HG02642 (cell line): ENCODE measurements around the gene NR1D2.

Experiments
- ATAC-seq: cut with Tn5 transposase; IDR thresholded peaks from one replicate; pipeline ENCODE4 v1.9.1; 2021; ENCODE audit warnings: mild to moderate bottlenecking; ENCODE audit not compliant: unreplicated experiment, poor library complexity

The NR1D2 gene

DNA sequence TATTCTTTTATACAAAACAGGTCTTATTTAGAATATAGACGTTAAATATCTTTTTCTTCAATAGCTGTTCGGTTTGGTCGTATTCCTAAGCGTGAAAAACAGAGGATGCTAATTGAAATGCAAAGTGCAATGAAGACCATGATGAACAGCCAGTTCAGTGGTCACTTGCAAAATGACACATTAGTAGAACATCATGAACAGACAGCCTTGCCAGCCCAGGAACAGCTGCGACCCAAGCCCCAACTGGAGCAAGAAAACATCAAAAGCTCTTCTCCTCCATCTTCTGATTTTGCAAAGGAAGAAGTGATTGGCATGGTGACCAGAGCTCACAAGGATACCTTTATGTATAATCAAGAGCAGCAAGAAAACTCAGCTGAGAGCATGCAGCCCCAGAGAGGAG is 16.8 kb downstream of the NR1D2 start:
- ATAC-seq, result no peak

DNA sequence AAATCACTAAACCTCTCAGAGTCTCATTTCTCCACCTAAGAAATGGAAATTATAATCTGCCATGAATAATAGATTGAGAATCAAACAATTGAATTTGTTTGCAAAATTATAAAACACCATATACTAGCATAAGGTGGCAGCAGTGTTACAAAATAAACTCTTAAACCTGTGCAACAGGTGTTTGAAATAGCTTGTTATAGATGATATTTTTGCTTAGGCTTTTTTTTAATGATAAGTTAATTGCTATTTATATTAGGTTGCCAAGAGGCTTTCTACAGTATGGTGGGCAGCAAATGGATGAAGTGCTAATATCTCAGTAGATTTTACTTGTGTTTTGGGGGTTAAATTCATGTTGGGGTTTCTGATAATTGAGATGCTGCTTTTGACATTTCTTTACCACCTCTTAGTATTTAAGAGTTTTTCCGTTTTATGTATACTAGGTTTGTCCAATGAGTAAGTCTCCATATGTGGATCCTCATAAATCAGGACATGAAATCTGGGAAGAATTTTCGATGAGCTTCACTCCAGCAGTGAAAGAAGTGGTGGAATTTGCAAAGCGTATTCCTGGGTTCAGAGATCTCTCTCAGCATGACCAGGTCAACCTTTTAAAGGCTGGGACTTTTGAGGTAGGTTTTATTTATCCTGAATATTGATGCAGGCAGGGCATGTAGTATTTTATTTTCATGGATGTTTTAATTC is 19.6 kb downstream of the NR1D2 start:
- ATAC-seq, result no peak

DNA sequence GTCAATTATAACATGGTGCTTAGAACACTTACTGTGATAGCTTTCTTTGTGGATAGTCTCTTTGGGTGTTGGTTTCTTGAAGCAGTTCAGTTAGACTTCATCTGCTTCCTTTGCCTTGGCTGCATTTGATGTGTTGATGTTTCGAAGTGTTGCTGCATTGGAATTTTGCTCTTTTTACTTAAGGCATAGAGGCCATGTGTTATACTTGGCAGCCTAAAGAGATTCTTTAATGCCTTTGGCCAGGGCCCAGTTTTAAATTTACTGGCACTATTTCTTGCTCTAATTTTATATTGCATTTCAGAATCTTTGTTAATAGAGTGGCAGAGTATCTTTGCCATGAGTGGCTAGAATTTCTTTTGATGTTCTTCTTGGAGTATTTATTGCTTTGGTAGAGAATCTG is 21.2 kb downstream of the NR1D2 start:
- no peak for ATAC-seq

DNA sequence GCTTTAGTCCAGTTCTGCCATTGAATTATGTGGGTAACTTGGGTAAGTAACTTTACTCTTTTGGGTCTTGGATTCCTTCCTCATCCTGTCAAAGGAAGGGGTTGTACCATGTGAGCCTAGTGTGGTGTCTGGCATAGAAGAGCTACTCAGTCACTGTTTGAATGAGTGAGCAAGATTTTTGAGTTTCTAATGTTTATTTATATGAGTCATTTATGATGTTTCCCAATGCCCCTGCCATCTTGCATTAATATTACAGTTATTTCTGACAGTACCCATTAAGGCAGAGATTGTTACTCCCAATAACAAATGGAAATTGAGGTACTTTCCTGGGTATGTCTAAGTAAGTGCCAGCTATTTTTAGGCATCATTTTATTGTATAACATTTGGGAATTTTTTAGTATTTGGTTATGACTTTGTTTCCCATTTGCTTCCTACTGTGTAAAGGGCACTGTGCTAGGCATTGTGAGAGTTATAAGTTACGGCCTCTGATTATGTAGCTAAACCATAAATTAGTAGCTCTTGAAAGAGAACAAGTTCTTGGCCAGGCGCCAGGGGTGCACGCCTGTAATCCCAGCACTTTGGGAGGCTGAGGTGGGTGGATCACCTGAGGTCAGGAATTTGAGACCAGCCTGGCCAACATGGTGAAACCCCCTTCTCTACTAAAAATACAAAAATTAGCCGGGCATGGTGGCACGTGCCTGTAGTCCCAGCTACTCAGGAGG is 23.5 kb downstream of the NR1D2 start:
- no peak for ATAC-seq

DNA sequence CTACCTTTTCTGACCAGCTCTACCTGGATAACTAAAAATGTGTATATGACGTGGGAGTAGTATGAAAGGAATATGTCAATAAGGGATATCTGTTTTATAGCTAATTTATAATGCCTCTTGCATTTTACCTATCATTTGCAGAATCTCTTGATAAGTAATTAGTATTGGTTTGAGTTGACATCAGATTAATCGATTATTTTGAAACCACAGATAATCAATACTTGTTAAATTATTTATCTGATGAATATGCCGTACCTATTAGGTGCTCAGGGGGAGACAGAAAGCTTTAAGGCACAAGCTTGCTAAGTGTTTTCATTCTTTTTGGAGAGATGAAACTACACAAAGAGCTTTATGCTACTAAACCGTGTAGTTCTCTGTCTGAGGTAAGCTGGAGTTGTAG is 24.3 kb downstream of the NR1D2 start:
- no peak for ATAC-seq

DNA sequence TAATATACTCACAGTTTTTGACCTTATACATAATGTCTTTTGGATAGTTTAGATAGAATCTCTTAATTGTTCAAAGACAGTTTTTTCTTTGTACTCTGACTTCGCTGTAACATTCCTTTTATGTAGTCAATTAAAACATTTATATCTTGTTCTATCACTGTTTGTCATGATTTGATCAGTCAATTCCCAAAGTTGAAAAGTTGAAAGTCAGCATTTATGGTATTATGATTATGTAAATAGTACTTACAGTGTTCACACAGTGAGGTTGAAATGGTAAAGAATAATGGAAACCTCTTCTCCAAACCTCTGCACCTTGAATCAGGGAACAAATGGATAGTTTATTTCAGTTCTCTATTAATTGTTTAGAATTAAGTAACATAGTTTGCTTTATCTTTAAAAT is 26.6 kb downstream of the NR1D2 start:
- ATAC-seq, result no peak

DNA sequence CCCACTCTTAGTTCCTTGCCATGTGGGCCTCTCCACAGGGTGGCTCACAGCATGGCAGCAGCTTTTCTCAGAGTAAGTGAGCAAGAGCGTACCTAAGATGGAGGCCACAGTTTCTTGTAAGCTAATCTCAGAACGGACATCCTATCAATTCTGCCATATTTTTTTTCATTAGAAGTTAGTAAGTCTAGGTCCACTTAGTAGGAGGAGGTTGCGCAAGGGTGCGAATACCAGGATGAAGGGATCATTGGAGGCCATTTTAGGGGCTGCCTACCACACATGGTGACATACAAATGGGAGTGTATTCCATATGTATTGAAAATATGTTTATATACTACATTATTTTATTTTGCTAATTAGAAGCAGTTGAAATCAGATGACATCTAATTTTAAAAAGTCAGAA is 31.5 kb downstream of the NR1D2 start:
- ATAC-seq, result no peak

DNA sequence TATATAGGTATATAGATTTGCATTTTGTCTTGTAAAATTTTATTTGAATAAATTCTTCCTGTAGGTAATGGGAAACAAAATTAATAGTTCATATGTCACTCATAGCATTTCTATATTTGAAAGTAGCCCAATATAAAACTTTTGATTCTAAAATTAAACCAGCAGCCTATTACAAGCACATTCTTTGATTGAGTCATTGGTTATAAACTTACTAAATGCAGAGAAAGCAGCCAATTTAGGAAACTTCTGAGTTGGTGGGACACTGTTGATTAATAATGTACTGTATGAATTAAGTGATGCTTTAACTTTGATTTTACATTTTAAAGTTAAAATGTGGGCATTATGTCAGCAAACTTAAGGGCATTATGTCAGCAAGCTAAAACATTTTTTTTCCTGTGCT is 34.5 kb downstream of the NR1D2 start:
- ATAC-seq, result no peak

DNA sequence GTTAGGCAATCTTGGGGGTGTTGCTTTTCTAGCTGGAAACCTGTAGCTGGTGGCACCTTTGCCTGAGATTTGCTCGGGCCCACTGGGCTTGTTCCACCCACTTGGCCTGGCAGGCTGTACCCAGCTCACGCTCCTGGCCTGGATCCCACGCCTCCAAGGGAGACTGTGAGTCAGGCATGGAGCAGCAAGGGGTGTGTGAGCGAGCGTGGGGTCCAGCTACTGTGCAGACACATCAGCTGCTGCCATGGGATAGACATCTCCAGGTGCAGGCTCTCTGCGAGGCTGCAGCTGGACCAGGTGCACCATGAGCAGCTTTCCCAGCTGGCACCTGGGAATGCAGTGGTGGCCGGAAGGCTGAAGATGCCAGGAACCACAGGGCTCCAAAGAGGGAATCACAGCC is 36.0 kb downstream of the NR1D2 start:
- no peak for ATAC-seq

DNA sequence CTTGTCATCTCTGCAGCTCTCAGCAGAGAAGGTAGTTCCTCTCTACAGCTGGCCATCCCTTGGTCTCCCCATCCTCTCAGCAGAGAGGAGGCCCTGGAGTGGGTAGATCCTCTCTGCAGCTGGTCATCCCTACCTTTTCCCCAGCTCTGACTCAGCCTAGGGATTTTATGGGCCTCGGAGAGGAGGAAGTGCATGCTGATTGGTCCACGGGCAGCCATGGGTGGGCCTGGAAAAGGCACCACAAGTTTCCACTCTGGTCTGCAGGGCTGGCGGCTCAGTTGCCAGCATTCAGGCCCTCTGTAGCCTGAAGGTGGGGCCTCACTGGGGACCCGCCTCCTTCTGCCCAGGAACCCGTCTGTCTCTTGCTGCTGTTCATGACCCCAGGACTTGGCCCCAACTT is 36.9 kb downstream of the NR1D2 start:
- ATAC-seq, result no peak

DNA sequence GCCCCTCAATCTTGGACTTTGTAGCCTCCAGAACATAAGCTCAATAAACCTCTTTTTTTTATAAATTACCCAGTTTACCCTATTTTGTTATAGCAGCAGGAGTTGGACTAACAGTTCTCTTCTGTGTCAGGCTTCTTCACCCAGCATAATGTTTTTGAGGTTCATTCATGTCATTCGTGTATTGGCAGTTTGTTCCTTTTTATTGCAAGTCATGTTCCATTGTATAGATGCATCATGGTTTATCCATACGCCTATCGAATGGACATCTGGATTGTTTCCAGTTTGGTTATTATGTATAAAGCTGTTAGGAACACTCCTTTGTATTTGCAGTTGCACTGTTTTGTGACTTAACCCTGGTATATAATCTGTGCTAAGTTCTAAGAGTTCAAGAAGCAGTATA is 39.8 kb downstream of the NR1D2 start:
- no peak for ATAC-seq

DNA sequence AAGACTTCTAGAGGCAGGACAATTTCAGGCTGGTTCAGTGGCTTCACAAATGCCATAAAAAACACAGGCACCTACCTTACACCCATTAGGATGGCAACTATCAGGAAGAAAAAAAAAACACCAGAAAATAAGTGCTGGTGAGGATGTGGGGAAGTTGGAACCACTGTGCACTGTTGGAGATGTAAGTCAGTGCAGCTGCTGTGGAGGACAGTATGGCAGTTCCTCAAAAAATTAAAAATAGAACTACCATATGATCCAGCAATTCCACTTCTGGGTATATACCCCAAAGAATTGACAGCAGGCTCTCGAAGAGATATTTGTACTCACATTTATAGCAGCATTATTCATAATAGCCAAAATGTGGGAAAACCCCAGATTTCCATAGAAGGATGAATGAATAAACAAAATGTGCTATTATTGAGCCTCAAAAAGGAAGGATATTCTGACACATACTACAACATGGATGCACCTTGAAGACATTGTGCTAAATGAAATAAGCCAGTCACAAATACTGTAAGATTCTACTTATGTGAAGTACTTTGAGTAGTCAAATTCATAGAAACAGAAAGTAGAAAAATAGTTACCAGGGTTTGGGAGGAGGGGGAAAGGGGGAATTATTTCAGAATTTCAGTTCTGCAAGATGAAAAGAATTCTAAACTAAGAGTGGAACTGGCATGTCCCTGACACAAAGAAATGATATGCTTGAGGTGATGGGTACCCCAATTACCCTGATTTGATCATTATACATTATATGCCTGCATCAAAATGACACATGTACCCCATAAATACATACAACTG is 40.9 kb downstream of the NR1D2 start:
- peak; percentile 44 for ATAC-seq

DNA sequence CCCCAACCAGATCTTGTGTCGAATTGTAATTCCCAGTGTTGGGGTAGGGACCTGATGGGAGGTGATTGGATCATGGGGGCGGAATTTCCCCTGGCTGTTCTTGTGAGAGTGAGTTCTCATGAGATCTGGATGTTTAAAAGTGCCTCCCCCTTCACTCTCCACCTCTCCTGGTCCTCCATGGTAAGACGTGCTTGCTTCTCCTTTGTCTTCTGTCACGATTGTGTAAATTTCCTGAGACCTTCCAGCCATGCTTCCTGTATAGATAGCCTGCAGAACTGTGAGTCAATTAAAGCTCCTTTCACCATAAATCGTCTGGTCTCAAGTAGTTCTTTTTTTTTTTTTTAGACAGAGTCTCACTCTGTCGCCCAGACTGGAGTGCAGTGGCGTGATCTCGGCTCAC is 42.3 kb downstream of the NR1D2 start:
- no peak for ATAC-seq

DNA sequence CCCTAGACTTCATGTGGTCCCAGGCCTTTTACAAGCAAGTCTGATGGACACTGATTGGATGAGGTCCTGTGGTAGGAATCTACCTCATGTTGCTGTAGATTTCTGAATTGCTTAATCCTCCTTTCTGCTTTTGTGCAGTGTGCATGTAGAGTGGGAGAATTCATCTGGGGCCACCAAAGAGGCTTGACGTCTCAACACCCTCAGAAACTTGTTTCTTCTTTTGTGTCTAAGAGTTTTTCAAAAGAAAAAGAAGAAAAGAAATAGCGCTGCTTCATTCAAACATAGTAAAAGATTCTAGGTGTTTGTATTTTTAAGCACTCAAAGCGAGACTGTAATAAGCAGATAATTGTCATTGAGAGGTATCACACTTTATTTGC is 46.2 kb downstream of the NR1D2 start:
- no peak for ATAC-seq

DNA sequence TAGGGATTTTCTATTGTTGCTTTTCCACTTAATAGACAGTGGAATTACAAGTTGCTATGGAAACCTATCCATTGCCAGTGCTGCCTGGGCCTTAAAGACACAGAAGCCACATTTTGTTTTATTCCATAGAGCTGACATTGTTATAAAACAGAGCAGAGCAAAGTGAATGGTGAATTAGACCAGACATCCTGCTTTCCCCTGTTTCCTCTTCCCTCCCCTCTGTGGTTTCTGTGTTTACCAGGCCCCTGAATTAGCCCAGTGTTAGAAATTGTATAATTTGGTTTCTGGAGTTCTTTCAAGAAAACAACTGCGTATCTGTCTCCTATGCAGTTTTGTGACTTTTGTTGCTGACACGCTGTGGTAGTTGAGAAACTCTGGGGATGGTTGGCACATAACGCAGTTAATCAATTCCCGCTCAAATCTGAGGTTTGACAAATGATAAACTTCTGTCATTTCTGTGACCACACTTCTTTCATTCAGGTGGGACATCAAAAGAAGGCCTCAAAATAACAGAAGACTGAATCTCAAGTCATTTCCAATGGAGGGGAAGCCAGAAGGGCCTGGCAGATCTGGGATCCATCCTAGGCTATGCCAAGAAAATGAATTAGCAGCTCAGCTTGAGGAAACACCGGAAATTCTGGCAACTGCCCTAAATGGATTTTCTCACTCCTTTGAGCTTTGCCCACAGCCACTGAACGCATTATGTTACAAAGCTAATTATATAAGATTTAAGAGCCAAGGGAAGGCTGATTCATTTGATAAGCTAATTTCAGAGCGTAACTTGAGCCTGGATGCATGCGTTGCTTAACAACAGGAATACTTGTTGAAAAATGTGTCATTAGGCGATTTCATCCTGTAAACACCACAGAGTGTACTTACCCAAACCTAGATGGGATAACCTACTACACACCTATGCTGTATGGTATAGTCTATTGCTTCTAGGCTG is 46.9 kb downstream of the NR1D2 start:
- no peak for ATAC-seq

DNA sequence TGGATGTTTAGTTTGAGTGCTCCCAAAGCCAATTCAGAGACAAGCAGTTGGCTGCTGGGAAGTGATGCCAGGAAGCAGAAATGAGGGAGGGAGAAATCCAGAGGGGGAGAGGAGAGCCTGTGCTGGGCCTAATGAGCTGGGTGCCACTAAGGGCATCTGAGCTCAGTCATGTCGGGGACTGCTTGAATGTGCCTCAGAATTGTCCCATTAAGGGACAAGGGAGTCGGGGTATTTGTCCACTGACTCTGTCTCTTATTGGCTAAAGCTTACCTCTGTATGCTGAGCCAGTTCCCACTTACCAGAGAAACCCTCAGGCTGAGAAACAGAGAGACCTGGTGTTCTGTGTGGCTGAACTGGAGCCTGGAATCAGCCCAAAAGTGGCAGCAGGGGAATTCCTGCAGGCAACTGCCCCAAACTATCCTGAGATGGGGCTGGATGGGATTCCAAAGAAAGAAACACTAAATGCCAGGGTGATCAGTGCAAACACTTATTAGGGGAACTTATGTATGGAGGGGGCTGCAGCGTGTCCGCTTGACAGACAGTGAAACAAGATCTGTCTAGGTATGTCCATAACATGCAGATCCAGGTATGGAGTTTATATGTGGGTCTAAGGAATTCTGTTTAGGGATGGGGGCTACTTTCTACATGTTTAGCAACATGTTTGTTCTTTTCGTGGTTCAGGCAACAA is 48.6 kb downstream of the NR1D2 start:
- ATAC-seq, result no peak

DNA sequence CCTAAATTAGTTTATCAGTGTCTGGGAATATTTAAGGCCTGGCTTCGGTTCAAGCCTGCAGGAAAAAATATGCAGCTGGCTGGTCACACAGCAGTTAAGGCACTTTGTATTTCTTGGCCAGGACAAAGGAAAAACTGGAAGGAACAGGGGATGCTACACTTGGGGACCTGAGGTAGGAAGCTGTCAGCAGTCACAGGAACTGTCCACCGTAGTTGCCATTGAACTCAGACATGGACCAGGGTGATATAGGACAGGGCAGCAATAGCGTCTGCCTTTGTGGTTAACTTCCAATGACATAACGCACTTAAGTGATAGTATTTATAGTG is 49.1 kb downstream of the NR1D2 start:
- no peak for ATAC-seq

DNA sequence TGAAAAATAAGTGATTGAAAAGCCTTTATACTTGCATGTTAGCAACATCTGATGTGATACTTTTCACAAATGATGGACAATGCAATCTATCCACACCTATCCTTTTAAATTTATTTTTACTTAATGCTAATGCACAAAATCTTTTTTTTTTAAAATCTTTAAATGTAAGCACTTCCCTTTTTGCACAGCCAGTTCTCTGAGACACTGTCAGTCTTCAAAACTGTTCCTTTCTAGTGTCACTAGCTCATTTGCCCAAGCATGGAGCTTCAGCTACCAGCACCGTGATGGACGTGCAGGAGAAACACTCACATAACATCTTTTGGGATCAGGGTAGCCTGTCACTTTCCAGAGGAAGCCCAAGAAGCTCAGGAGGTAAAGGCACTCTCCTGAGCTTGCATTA is 50.1 kb downstream of the NR1D2 start:
- no peak for ATAC-seq

DNA sequence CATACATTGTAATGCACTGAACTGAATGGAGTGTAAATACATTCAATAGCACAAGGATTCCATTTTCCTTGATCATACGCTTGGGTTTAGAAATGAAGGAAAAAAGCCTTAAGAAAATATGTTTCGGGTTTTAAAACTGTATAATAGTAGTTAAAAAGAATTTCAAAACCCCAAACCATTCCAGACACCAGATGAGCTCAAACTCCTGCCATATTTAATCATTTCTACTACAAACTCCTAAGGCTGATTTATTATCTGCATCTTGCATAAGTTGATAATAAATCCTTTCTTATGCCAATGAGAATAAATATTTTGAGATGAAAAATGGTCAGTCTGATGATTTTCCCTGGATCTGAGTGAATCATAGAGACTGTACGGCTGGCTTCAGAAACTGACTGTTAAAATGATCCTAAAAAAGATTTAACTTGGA is 51.0 kb downstream of the NR1D2 start:
- ATAC-seq, result no peak
